ENCODE measurements around the gene APBA3.

APBA3 gene

DNA sequence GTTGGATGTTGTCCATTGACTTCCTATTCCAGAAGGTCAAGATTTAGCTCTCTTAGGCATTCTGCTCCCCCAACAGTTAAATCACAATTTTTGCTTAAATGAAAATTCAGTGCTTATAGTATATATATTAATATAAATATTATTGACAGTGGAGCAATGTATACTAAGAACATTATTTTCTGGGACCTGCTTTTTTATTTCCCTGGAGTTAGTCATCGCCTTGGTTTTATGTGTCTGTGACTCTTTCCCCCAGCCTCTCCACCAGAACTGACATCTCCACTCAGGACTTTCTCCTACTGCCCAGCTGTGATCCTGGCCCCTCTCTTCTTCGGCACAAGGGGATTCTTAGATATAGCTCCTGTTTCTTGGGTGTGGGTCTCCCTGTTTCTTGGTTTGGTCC lies 34.9 kb upstream of the APBA3 start:
- Histone ChIP-seq H2AFZ (no peak overlapping the region), H3K79me2 (no peaks in the 10 kb centered on the region), H3K4me1 (no peaks in the 10 kb centered on the region), H3K27me3 (ENCODE audit: control insufficient read depth, insufficient read depth, low read length) (no peaks in the 10 kb centered on the region), H3K4me2 (ENCODE audit: low read length) (no peak overlapping the region), H3K36me3 (ENCODE audit: control insufficient read depth, insufficient read depth, low read length) (no peaks in the 10 kb centered on the region), H3K27ac (no peak overlapping the region), H3K9me3 (ENCODE audit: control insufficient read depth, low read length) (no peaks in the 10 kb centered on the region), H3K4me3 (ENCODE audit: low read depth, low read length) (no peak overlapping the region), H3K9ac (no peak overlapping the region)
- TF ChIP-seq, protein P1, sequence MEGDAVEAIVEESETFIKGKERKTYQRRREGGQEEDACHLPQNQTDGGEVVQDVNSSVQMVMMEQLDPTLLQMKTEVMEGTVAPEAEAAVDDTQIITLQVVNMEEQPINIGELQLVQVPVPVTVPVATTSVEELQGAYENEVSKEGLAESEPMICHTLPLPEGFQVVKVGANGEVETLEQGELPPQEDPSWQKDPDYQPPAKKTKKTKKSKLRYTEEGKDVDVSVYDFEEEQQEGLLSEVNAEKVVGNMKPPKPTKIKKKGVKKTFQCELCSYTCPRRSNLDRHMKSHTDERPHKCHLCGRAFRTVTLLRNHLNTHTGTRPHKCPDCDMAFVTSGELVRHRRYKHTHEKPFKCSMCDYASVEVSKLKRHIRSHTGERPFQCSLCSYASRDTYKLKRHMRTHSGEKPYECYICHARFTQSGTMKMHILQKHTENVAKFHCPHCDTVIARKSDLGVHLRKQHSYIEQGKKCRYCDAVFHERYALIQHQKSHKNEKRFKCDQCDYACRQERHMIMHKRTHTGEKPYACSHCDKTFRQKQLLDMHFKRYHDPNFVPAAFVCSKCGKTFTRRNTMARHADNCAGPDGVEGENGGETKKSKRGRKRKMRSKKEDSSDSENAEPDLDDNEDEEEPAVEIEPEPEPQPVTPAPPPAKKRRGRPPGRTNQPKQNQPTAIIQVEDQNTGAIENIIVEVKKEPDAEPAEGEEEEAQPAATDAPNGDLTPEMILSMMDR (IDR thresholded peaks at IDR 0.05): no peak

DNA sequence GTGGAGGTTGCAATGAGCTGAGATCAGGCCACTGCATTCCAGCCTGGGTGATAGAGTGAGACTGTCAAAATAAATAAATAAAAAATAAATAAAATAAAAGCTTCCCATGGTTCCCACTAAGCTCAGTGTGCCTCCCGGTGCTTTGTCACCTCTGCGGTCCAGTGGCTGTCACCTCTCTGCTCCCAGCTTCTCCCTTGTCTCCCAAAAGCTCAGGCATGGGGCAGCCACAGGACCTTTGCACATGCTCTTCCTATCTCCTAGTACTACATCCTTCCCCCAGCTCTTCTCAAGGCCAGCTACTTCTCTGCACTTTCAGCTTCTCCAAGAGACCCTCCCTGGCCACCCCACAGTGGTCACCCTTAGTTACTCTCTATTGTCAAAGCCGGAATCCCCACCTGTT lies 32.3 kb upstream of the APBA3 start:
- no peak overlapping the region for H3K4me3 ChIP-seq (ENCODE audit: low read depth, low read length)
- H2AFZ ChIP-seq: no peak overlapping the region
- no peak overlapping the region for H3K9ac ChIP-seq
- no peak overlapping the region for H3K4me2 ChIP-seq (ENCODE audit: low read length)
- H3K27me3 ChIP-seq (ENCODE audit: control insufficient read depth, insufficient read depth, low read length): no peaks in the 10 kb centered on the region
- TF ChIP-seq, protein P1 (IDR thresholded peaks at IDR 0.05): no peak
- H3K9me3 ChIP-seq (ENCODE audit: control insufficient read depth, low read length): no peaks in the 10 kb centered on the region
- no peak overlapping the region for H3K27ac ChIP-seq
- H3K36me3 ChIP-seq (ENCODE audit: control insufficient read depth, insufficient read depth, low read length): no peaks in the 10 kb centered on the region
- no peaks in the 10 kb centered on the region for H3K79me2 ChIP-seq
- no peaks in the 10 kb centered on the region for H3K4me1 ChIP-seq

- H3K9me3 ChIP-seq (ENCODE audit: control insufficient read depth, low read length): no peaks in the 10 kb centered on the region
- no peaks in the 10 kb centered on the region for H3K27me3 ChIP-seq (ENCODE audit: control insufficient read depth, insufficient read depth, low read length)
- no peaks in the 10 kb centered on the region for H3K4me1 ChIP-seq
- no peak overlapping the region for H3K4me2 ChIP-seq (ENCODE audit: low read length)
- H3K27ac ChIP-seq: no peak overlapping the region
- no peak overlapping the region for H3K9ac ChIP-seq
- no peaks in the 10 kb centered on the region for H3K79me2 ChIP-seq
- no peak overlapping the region for H2AFZ ChIP-seq
- TF ChIP-seq, protein P1 (IDR thresholded peaks at IDR 0.05): no peak
- no peaks in the 10 kb centered on the region for H3K36me3 ChIP-seq (ENCODE audit: control insufficient read depth, insufficient read depth, low read length)
- no peak overlapping the region for H3K4me3 ChIP-seq (ENCODE audit: low read depth, low read length)
These were observed 30.6 kb upstream of the APBA3 start for GRCh38 chr19:3792114-3792513.

DNA sequence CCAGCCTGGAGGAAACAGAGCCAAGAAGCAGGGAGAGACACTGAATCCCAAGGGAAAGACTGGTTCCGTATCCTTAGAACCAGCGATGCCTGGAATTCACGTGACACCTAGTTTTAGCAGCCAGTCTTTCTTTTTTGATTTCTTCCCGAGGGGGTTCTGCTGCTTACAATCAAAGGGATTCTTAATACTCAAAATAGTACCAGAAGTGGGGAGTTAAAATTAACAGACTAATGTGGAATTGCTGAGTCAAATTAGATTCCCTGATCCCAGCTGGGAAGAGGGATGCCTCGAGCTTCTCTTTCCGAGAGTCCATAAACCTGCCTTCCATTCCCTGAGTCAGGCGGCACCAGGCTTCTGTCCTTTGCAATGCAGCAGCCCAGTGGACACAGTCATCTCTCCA lies 29.4 kb upstream of the APBA3 start:
- Histone ChIP-seq H3K27me3 (ENCODE audit: control insufficient read depth, insufficient read depth, low read length) (no peaks in the 10 kb centered on the region), H3K9ac (no peak overlapping the region), H3K9me3 (ENCODE audit: control insufficient read depth, low read length) (no peaks in the 10 kb centered on the region), H3K4me1 (no peaks in the 10 kb centered on the region), H3K4me3 (ENCODE audit: low read depth, low read length) (no peak overlapping the region), H3K27ac (no peak overlapping the region), H3K36me3 (ENCODE audit: control insufficient read depth, insufficient read depth, low read length) (no peaks in the 10 kb centered on the region), H3K4me2 (ENCODE audit: low read length) (no peak overlapping the region), H2AFZ (no peak overlapping the region), H3K79me2 (no peaks in the 10 kb centered on the region)
- TF ChIP-seq, protein P1 (IDR thresholded peaks at IDR 0.05): no peak

DNA sequence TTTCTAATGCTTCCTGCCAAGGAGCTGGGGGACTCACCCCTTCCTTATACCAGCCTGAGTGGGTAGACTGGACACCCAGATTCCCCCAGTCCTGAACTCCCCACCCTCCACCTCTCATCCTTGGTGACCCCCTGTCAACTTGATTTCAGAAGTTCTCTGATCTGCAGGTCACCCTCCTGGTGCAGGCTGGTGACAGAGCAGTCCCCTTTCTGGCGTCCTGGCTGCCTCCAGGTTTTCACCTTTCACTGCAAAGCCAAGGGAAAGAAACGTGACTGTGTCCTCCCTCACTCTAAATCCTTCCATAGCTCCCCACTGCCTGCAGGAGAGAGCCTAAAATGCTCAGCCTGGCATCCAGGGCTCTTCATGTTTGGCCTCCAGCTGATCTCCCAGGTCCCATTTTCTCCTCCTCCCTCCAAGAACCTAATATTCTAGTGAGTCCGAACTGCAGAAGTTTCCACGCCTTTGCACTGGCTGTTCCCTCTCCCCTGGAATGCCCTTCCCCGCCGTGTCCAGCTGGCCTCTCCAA lies 28.8 kb upstream of the APBA3 start:
- Histone ChIP-seq H3K79me2 (no peaks in the 10 kb centered on the region), H3K4me3 (ENCODE audit: low read depth, low read length) (no peak overlapping the region), H3K27ac (no peak overlapping the region), H3K4me1 (no peaks in the 10 kb centered on the region), H2AFZ (no peak overlapping the region), H3K9ac (no peak overlapping the region), H3K4me2 (ENCODE audit: low read length) (no peak overlapping the region), H3K36me3 (ENCODE audit: control insufficient read depth, insufficient read depth, low read length) (no peaks in the 10 kb centered on the region), H3K27me3 (ENCODE audit: control insufficient read depth, insufficient read depth, low read length) (no peaks in the 10 kb centered on the region), H3K9me3 (ENCODE audit: control insufficient read depth, low read length) (no peaks in the 10 kb centered on the region)
- TF ChIP-seq, protein P1 (IDR thresholded peaks at IDR 0.05): no peak
